Neuronal stem cell (in vitro differentiated cells): Measurements from ENCODE around the gene GATD1.

ENCODE experiments used
- DNase-seq: peaks from one replicate; pipeline ENCODE4 v3.0.0-alpha.2; 2013; ENCODE audit warnings: low spot score
- H2AFZ ChIP-seq: one replicate; pipeline ENCODE4 v1.6.1; 2013; ENCODE audit warnings: mild to moderate bottlenecking, low read length, inconsistent platforms
- H2AK5ac ChIP-seq: 2 replicates; pipeline ENCODE4 v1.6.1; 2013; ENCODE audit warnings: low read depth, mild to moderate bottlenecking, inconsistent platforms, low read length, moderate library complexity, mixed read lengths
- H2BK120ac ChIP-seq: 2 replicates; pipeline ENCODE4 v1.6.1; 2013; ENCODE audit warnings: low read depth, mild to moderate bottlenecking, inconsistent platforms, low read length, moderate library complexity, mixed read lengths
- H2BK12ac ChIP-seq: one replicate; pipeline ENCODE4 v1.6.1; 2013; ENCODE audit warnings: low read length, inconsistent platforms
- H2BK15ac ChIP-seq: 2 replicates; pipeline ENCODE4 v1.6.1; 2013; ENCODE audit warnings: mild to moderate bottlenecking, low read length, inconsistent platforms, mixed read lengths
- H2BK5ac ChIP-seq: one replicate; pipeline ENCODE4 v1.6.1; 2013; ENCODE audit warnings: inconsistent platforms, mild to moderate bottlenecking, low read length, moderate library complexity
- H3K14ac ChIP-seq: one replicate; pipeline ENCODE4 v1.6.1; 2013; ENCODE audit warnings: low read length, inconsistent platforms
- H3K18ac ChIP-seq: 2 replicates; pipeline ENCODE4 v1.6.1; 2013; ENCODE audit warnings: low read length, inconsistent platforms
- H3K23ac ChIP-seq: 2 replicates; pipeline ENCODE4 v1.6.1; 2013; ENCODE audit warnings: low read depth, mild to moderate bottlenecking, mixed read lengths, low read length, inconsistent platforms; ENCODE audit not compliant: poor library complexity
- H3K27ac ChIP-seq: replicated peaks from 3 replicates; pipeline ENCODE4 v1.5.1; 2013; ENCODE audit warnings: low read length, inconsistent platforms
- H3K27me3 ChIP-seq, 3 experiments: 2 replicates each; pipeline ENCODE4 v1.6.1; 2013; ENCODE audit warnings: low read length in 3 of 3, mild to moderate bottlenecking in 2 of 3, inconsistent platforms in 1 of 3, low read depth in 1 of 3, mixed read lengths in 1 of 3, moderate library complexity in 1 of 3; ENCODE audit not compliant: control insufficient read depth in 3 of 3, insufficient read depth in 3 of 3
- H3K36me3 ChIP-seq, 2 donors: replicated peaks in 1 of 2; 2 replicates each; pipeline ENCODE4 v1.6.1; 2013; ENCODE audit warnings: low read length in 2 of 2; ENCODE audit not compliant: control insufficient read depth in 2 of 2, insufficient read depth in 2 of 2
- H3K4ac ChIP-seq: 2 replicates; pipeline ENCODE4 v1.6.1; 2013; ENCODE audit warnings: inconsistent platforms, mild to moderate bottlenecking, low read length, moderate library complexity
- H3K4me1 ChIP-seq, 2 donors: 1 replicate in 1 of 2; 2 replicates in 1 of 2; pipeline ENCODE4 v1.6.1; 2013; ENCODE audit warnings: low read length in 2 of 2, low read depth in 1 of 2; ENCODE audit not compliant: control insufficient read depth in 2 of 2, insufficient read depth in 1 of 2
- H3K4me2 ChIP-seq: one replicate; pipeline ENCODE4 v1.6.1; 2013; ENCODE audit warnings: mild to moderate bottlenecking, low read length, inconsistent platforms; ENCODE audit not compliant: insufficient read depth, poor library complexity, severe bottlenecking
- H3K4me3 ChIP-seq, 2 donors: 2 replicates each; pipeline ENCODE4 v1.5.1; 2013; ENCODE audit warnings: low read length in 2 of 2, mild to moderate bottlenecking in 2 of 2, inconsistent platforms in 1 of 2, moderate library complexity in 1 of 2
- H3K79me1 ChIP-seq: one replicate; pipeline ENCODE4 v1.6.1; 2013; ENCODE audit warnings: low read depth, mild to moderate bottlenecking, inconsistent platforms, low read length, moderate library complexity
- H3K9ac ChIP-seq: one replicate; pipeline ENCODE4 v1.6.1; 2013; ENCODE audit warnings: mild to moderate bottlenecking, low read depth, low read length, inconsistent platforms; ENCODE audit not compliant: poor library complexity
- H3K9me3 ChIP-seq, 2 donors: replicated peaks in 1 of 2; 2 replicates each; pipeline versions ENCODE3 to v1.6.1; 2013; ENCODE audit warnings: low read length in 2 of 2, mild to moderate bottlenecking in 2 of 2, inconsistent platforms in 1 of 2, low read depth in 1 of 2, mixed read lengths in 1 of 2, moderate library complexity in 1 of 2; ENCODE audit not compliant: control insufficient read depth in 2 of 2, insufficient read depth in 1 of 2
- H4K8ac ChIP-seq: one replicate; pipeline ENCODE4 v1.6.1; 2013; ENCODE audit warnings: low read depth, mild to moderate bottlenecking, inconsistent platforms, low read length, moderate library complexity
- H4K91ac ChIP-seq: one replicate; pipeline ENCODE4 v1.6.1; 2013; ENCODE audit warnings: low read length, low read depth, mild to moderate bottlenecking, inconsistent platforms; ENCODE audit not compliant: poor library complexity
- WGBS, 2 donors: extraction: QIAGEN DNeasy Blood & Tissue Kit; methylation state at CpG; one replicate each; pipeline ENCODE4 v1.1.7; 2013; ENCODE audit warnings: missing lambda C conversion rate in 2 of 2, mixed read lengths in 1 of 2; ENCODE audit not compliant: insufficient read length in 2 of 2, insufficient replicate concordance in 1 of 2; ENCODE audit errors: extremely low coverage in 2 of 2; 5-methylcytosine and 5-hydroxymethylcytosine counted together

The GATD1 gene

GRCh38 chr11:721741-722345 is 55.4 kb downstream of the GATD1 start:
- Histone ChIP-seq H3K36me3 (no peaks in the 10 kb centered on the region), H3K27me3 (peaks cover 6 to 71% (median 45%) of the 10 kb centered on the region in 3 experiments), H3K79me1 (no peaks in the 10 kb centered on the region), H2AK5ac (peak overlapping the region; percentile 97), H3K14ac (peak overlapping the region; percentile 56), H2BK5ac (no peak overlapping the region), H3K18ac (peak overlapping the region; percentile 83), H2AFZ (no peak overlapping the region), H2BK120ac (no peak overlapping the region), H2BK12ac (no peak overlapping the region), H3K4me2 (no peak overlapping the region), H3K23ac (peak overlapping the region; percentile 93), H3K27ac (no peak overlapping the region), H3K4me3 (no peak overlapping the region), H4K8ac (no peak overlapping the region), H4K91ac (peak overlapping the region; percentile 30), H3K9me3 (no peaks in the 10 kb centered on the region), H3K9ac (no peak overlapping the region), H3K4me1 (peaks cover 3 to 11% of the 10 kb centered on the region in 2 donors), H2BK15ac (peak overlapping the region; percentile 58), H3K4ac (no peak overlapping the region)
- no peak for DNase-seq
- WGBS, 2 donors: no CpG with 5 or more reads among the region's 33 CpGs

- H4K8ac ChIP-seq: no peak overlapping the region
- no peak overlapping the region for H3K27ac ChIP-seq
- H2BK120ac ChIP-seq: no peak overlapping the region
- H3K4me1 ChIP-seq: peaks cover 3 to 7% of the 10 kb centered on the region in 2 donors
- peak overlapping the region; percentile 93 for H3K23ac ChIP-seq
- H3K27me3 ChIP-seq: peaks cover 3 to 66% (median 39%) of the 10 kb centered on the region in 3 experiments
- peak overlapping the region; percentile 35 for H2AFZ ChIP-seq
- WGBS, 2 donors: no CpG with 5 or more reads among the region's 28 CpGs
- H2BK5ac ChIP-seq: no peak overlapping the region
- H3K18ac ChIP-seq: peak overlapping the region; percentile 71
- H3K9ac ChIP-seq: no peak overlapping the region
- H3K14ac ChIP-seq: peak overlapping the region; percentile 56
- no peaks in the 10 kb centered on the region for H3K9me3 ChIP-seq
- no peak overlapping the region for H3K4me3 ChIP-seq
- peak overlapping the region; percentile 97 for H2AK5ac ChIP-seq
- H3K4ac ChIP-seq: no peak overlapping the region
- no peak for DNase-seq
- H4K91ac ChIP-seq: no peak overlapping the region
- no peak overlapping the region for H3K4me2 ChIP-seq
- H2BK15ac ChIP-seq: peak overlapping the region; percentile 58
- H2BK12ac ChIP-seq: no peak overlapping the region
- H3K36me3 ChIP-seq: no peaks in the 10 kb centered on the region
- H3K79me1 ChIP-seq: no peaks in the 10 kb centered on the region
Measured at GRCh38 chr11:721247-721740, 56.0 kb downstream of the GATD1 start.

- Histone ChIP-seq H3K4ac (peak overlapping the region; percentile 89), H3K79me1 (no peaks in the 10 kb centered on the region), H3K4me2 (peak overlapping the region; percentile 45), H3K23ac (peak overlapping the region; percentile 91), H2BK120ac (peak overlapping the region; percentile 72), H4K91ac (peak overlapping the region; percentile 43), H3K36me3 (no peaks in the 10 kb centered on the region), H2AFZ (peak overlapping the region; percentile 79), H3K18ac (peak overlapping the region; percentile 92), H3K4me3 (peak overlapping the region in 1 of 2 donors; percentile 66), H2BK12ac (peak overlapping the region; percentile 22), H2BK15ac (peak overlapping the region; percentile 81), H2AK5ac (peak overlapping the region; percentile 97), H3K27me3 (peaks cover 3 to 61% (median 34%) of the 10 kb centered on the region in 3 experiments), H3K9ac (peak overlapping the region; percentile 50), H3K4me1 (peaks cover 3 to 7% of the 10 kb centered on the region in 2 donors), H2BK5ac (peak overlapping the region; percentile 82), H3K27ac (no peak overlapping the region), H3K9me3 (no peaks in the 10 kb centered on the region), H3K14ac (no peak overlapping the region), H4K8ac (no peak overlapping the region)
- peak; percentile 56 for DNase-seq
- WGBS, 2 donors: no CpG with 5 or more reads among the region's 53 CpGs
Measured at GRCh38 chr11:720642-721246, 56.5 kb downstream of the GATD1 start.

- Histone ChIP-seq H2BK12ac (no peak overlapping the region), H3K18ac (peak overlapping the region; percentile 92), H4K91ac (peak overlapping the region; percentile 43), H3K4ac (peak overlapping the region; percentile 89), H4K8ac (peak overlapping the region; percentile 17), H2AK5ac (peak overlapping the region; percentile 97), H3K4me3 (peak overlapping the region in 1 of 2 donors; percentile 66), H2AFZ (peak overlapping the region; percentile 79), H2BK15ac (peak overlapping the region; percentile 81), H3K36me3 (no peaks in the 10 kb centered on the region), H3K9ac (peak overlapping the region; percentile 70), H3K27ac (no peak overlapping the region), H3K79me1 (no peaks in the 10 kb centered on the region), H3K27me3 (peaks cover 3 to 54% (median 27%) of the 10 kb centered on the region in 3 experiments), H3K4me1 (peaks cover 0 to 5% of the 10 kb centered on the region in 2 donors), H2BK120ac (peak overlapping the region; percentile 72), H3K4me2 (peak overlapping the region; percentile 45), H3K9me3 (no peaks in the 10 kb centered on the region), H3K23ac (peak overlapping the region; percentile 91), H2BK5ac (peak overlapping the region; percentile 82), H3K14ac (no peak overlapping the region)
- no peak for DNase-seq
- whole genome bisulfite sequencing, 2 donors: no CpG with 5 or more reads among the region's 35 CpGs
Measured at GRCh38 chr11:720017-720641, 57.2 kb downstream of the GATD1 start.
